ENCODE data around the gene NKAPD1.

GRCh38 chr11:112042961-112043304 is 31.2 kb upstream of the NKAPD1 start:
- TF ChIP-seq, protein P1, sequence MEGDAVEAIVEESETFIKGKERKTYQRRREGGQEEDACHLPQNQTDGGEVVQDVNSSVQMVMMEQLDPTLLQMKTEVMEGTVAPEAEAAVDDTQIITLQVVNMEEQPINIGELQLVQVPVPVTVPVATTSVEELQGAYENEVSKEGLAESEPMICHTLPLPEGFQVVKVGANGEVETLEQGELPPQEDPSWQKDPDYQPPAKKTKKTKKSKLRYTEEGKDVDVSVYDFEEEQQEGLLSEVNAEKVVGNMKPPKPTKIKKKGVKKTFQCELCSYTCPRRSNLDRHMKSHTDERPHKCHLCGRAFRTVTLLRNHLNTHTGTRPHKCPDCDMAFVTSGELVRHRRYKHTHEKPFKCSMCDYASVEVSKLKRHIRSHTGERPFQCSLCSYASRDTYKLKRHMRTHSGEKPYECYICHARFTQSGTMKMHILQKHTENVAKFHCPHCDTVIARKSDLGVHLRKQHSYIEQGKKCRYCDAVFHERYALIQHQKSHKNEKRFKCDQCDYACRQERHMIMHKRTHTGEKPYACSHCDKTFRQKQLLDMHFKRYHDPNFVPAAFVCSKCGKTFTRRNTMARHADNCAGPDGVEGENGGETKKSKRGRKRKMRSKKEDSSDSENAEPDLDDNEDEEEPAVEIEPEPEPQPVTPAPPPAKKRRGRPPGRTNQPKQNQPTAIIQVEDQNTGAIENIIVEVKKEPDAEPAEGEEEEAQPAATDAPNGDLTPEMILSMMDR (IDR thresholded peaks at IDR 0.05): no peak
- TF ChIP-seq POLR2A (IDR thresholded peaks at IDR 0.05): no peak
- no peak for TF ChIP-seq EP300 (IDR thresholded peaks at IDR 0.05)
